ENCODE data around the gene ECHS1. TPM values are rescaled to one million over a fixed set of nuclear protein-coding genes. Genes with fewer than 3 reads are reported as not detected.

ECHS1 gene
- total and polyA plus RNA-seq, 10 of the 15 experiments (the other 5 are each of a cell fraction or from before 2014, with no cell fraction given), result 32.7 to 164 (median 62.4) TPM

DNA sequence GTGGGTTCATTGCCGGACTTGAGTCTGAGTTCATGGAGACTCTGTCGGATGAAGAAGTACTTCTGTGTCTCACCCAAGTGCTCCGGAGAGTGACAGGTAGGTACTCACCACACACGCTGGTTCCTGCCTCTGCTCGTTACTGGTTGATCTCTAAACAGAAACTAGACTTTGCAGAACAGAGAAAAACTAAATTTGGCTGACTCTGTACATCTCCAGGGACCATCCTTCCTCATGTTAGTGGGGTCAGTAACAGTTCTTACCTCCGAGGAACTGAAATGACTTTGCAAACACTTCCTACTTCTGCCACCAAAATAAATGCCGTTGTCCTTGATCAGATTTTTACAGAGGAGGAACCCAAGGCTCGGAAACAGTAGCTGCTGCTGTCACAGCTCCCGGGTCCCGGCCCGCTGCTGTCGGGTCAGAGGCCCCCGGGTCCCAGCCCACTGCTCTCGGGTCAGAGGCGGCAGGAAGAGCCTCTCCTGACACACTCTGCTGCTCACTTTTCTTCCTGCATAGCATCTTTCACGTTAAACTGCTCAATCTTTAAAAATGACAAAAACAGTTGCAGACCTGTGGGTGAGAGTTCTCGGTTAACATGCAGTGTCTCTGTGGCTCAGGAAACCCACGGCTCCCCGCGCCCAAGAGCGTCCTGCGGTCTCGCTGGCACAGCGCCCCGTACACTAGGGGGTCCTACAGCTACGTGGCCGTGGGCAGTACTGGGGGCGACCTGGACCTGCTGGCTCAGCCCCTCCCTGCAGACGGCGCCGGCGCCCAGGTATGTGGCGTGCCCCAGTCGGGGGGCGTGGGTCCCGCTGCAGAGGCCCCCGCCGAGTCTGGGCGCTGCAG lies 16.0 kb upstream of the ECHS1 start (continued):
- TF ChIP-seq, protein P1, sequence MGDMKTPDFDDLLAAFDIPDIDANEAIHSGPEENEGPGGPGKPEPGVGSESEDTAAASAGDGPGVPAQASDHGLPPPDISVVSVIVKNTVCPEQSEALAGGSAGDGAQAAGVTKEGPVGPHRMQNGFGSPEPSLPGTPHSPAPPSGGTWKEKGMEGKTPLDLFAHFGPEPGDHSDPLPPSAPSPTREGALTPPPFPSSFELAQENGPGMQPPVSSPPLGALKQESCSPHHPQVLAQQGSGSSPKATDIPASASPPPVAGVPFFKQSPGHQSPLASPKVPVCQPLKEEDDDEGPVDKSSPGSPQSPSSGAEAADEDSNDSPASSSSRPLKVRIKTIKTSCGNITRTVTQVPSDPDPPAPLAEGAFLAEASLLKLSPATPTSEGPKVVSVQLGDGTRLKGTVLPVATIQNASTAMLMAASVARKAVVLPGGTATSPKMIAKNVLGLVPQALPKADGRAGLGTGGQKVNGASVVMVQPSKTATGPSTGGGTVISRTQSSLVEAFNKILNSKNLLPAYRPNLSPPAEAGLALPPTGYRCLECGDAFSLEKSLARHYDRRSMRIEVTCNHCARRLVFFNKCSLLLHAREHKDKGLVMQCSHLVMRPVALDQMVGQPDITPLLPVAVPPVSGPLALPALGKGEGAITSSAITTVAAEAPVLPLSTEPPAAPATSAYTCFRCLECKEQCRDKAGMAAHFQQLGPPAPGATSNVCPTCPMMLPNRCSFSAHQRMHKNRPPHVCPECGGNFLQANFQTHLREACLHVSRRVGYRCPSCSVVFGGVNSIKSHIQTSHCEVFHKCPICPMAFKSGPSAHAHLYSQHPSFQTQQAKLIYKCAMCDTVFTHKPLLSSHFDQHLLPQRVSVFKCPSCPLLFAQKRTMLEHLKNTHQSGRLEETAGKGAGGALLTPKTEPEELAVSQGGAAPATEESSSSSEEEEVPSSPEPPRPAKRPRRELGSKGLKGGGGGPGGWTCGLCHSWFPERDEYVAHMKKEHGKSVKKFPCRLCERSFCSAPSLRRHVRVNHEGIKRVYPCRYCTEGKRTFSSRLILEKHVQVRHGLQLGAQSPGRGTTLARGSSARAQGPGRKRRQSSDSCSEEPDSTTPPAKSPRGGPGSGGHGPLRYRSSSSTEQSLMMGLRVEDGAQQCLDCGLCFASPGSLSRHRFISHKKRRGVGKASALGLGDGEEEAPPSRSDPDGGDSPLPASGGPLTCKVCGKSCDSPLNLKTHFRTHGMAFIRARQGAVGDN (IDR thresholded peaks at IDR 0.05), result no peak; the same call in 1 of the 2 replicates
- TF ChIP-seq, protein P2, sequence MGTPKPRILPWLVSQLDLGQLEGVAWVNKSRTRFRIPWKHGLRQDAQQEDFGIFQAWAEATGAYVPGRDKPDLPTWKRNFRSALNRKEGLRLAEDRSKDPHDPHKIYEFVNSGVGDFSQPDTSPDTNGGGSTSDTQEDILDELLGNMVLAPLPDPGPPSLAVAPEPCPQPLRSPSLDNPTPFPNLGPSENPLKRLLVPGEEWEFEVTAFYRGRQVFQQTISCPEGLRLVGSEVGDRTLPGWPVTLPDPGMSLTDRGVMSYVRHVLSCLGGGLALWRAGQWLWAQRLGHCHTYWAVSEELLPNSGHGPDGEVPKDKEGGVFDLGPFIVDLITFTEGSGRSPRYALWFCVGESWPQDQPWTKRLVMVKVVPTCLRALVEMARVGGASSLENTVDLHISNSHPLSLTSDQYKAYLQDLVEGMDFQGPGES (IDR thresholded peaks at IDR 0.05), result no peak
- TF ChIP-seq POLR2AphosphoS2 (IDR thresholded peaks at IDR 0.05; ENCODE audit: low read depth, low read length) (0 out of 2 replicates have a peak, but pooled peaks have one; percentile 30), HCFC1 (IDR thresholded peaks at IDR 0.05; ENCODE audit: low read length) (no peak), ESRRA (IDR thresholded peaks at IDR 0.05; ENCODE audit: low read length) (no peak; the same call in 1 of the 2 replicates), FOXM1 (IDR thresholded peaks at IDR 0.05; ENCODE audit: low read depth, low read length) (peak; percentile 86), GATAD2B (conservative IDR thresholded peaks at IDR 0.05; ENCODE audit: low read depth) (peak; percentile 93), RBBP5 (conservative IDR thresholded peaks at IDR 0.05) (0 out of 2 replicates have a peak, but pooled peaks have one; percentile 43), BHLHE40 (IDR thresholded peaks at IDR 0.05; ENCODE audit: borderline replicate concordance in 1 of 2, low read depth in 2 of 2, low read length in 1 of 2) (peak; percentile 50 to 61; a peak in 3 of 4 replicates), CEBPB (IDR thresholded peaks at IDR 0.05; ENCODE audit: borderline replicate concordance in 1 of 2, low read depth in 2 of 2, low read length in 2 of 2) (no peak), MTA2 (IDR thresholded peaks at IDR 0.05; ENCODE audit: low read depth) (peak; percentile 92), POLR2A (IDR thresholded peaks at IDR 0.05; ENCODE audit: low read depth, low read length) (peak; percentile 80), STAT3 (IDR thresholded peaks at IDR 0.05; ENCODE audit: low read depth, low read length) (no peak), KDM1A (IDR thresholded peaks at IDR 0.05; ENCODE audit: borderline replicate concordance) (no peak), KAT2A (conservative IDR thresholded peaks at IDR 0.05; ENCODE audit: control insufficient read depth, low read depth, low read length) (no peak), PAX8 (IDR thresholded peaks at IDR 0.05) (no peak), NFXL1 (IDR thresholded peaks at IDR 0.05; ENCODE audit: borderline replicate concordance) (no peak), ZNF207 (IDR thresholded peaks at IDR 0.05; ENCODE audit: borderline replicate concordance) (no peak), MEF2B (IDR thresholded peaks at IDR 0.05; ENCODE audit: partially characterized antibody, poor library complexity, severe bottlenecking) (peak; percentile 99), SP1 (IDR thresholded peaks at IDR 0.05; ENCODE audit: low read depth, low read length) (peak; percentile 68), MEF2A (IDR thresholded peaks at IDR 0.05; ENCODE audit: insufficient read depth, low read depth, low read length) (peak; percentile 96), HDGF (IDR thresholded peaks at IDR 0.05) (no peak)
- TF ChIP-seq, protein P3, sequence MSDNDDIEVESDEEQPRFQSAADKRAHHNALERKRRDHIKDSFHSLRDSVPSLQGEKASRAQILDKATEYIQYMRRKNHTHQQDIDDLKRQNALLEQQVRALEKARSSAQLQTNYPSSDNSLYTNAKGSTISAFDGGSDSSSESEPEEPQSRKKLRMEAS (IDR thresholded peaks at IDR 0.05; ENCODE audit: low read depth, low read length), result peak; percentile 56; the same call in 1 of the 2 replicates
- TF ChIP-seq, protein P4, sequence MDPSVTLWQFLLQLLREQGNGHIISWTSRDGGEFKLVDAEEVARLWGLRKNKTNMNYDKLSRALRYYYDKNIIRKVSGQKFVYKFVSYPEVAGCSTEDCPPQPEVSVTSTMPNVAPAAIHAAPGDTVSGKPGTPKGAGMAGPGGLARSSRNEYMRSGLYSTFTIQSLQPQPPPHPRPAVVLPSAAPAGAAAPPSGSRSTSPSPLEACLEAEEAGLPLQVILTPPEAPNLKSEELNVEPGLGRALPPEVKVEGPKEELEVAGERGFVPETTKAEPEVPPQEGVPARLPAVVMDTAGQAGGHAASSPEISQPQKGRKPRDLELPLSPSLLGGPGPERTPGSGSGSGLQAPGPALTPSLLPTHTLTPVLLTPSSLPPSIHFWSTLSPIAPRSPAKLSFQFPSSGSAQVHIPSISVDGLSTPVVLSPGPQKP (IDR thresholded peaks at IDR 0.05; ENCODE audit: low read depth, low read length), result no peak

Data from GM12878 (cell line).